Stimulated activated CD8-positive, alpha-beta memory T cell treated with anti-CD3 and anti-CD28 coated beads, Interleukin-7, amount 100 ng/mL, for 4 hours (primary cell): ENCODE results near the gene CLN6.
"Not testable (repeated sequence)": the region's sequence is repeated elsewhere in the genome, so short reads cannot be mapped to it uniquely, and the experiment has no call there.

Experiments
- DNase-seq, 2 donors: peaks; one replicate each; pipeline ENCODE4 v3.0.0-alpha.2; 2020; ENCODE audit warnings: low read depth in 2 of 2

CLN6 gene

GRCh38 chr15:68256675-68257450 lies 27.3 kb upstream of the CLN6 start:
- DNase-seq: peak in 1 of 2 donors; percentile 59

GRCh38 chr15:68252925-68253534 lies 23.5 kb upstream of the CLN6 start:
- no peak for DNase-seq

- DNase-seq: no peak
These were observed 19.7 kb upstream of the CLN6 start for GRCh38 chr15:68249058-68249713.

GRCh38 chr15:68244235-68244634 lies 14.7 kb upstream of the CLN6 start:
- DNase-seq: no peak

- no peak for DNase-seq
These were observed 11.8 kb upstream of the CLN6 start for GRCh38 chr15:68241088-68241935.

GRCh38 chr15:68239025-68239424 lies 9.5 kb upstream of the CLN6 start:
- DNase-seq: no peak

GRCh38 chr15:68235022-68235421 lies 5.5 kb upstream of the CLN6 start:
- DNase-seq: no peak

- not testable (repeated sequence) for DNase-seq
These were observed 5.0 kb upstream of the CLN6 start for GRCh38 chr15:68234520-68234919.

- no peak for DNase-seq
These were observed 4.5 kb upstream of the CLN6 start for GRCh38 chr15:68234060-68234459.

GRCh38 chr15:68232937-68233336 lies 3.4 kb upstream of the CLN6 start:
- no peak for DNase-seq

GRCh38 chr15:68232449-68232848 lies 2.9 kb upstream of the CLN6 start:
- DNase-seq: no peak

GRCh38 chr15:68231102-68231818 lies 1.7 kb upstream of the CLN6 start:
- DNase-seq: no peak

- DNase-seq: no peak
These were observed 901 bp upstream of the CLN6 start for GRCh38 chr15:68230157-68231100.

- no peak for DNase-seq
These were observed 550 bp downstream of the CLN6 start for GRCh38 chr15:68228971-68229385.

GRCh38 chr15:68228143-68228970 lies 1.2 kb downstream of the CLN6 start:
- no peak for DNase-seq

GRCh38 chr15:68227643-68228142 lies 1.8 kb downstream of the CLN6 start:
- no peak for DNase-seq

GRCh38 chr15:68225442-68225841 lies 4.1 kb downstream of the CLN6 start:
- not testable (repeated sequence) for DNase-seq

- DNase-seq: no peak
These were observed 4.8 kb downstream of the CLN6 start for GRCh38 chr15:68224546-68225250.
